ENCODE measurements around the gene GNAT3.

GNAT3 gene

GRCh38 chr7:80528689-80529088, 16.8 kb upstream of the GNAT3 start:
- Histone ChIP-seq H3K27ac (ENCODE audit: low read depth, low read length) (no peak overlapping the region), H3K27me3 (ENCODE audit: control insufficient read depth, insufficient read depth, low read length) (no peaks in the 10 kb centered on the region), H3K36me3 (ENCODE audit: control insufficient read depth, insufficient read depth, low read length) (no peaks in the 10 kb centered on the region), H3K4me3 (ENCODE audit: low read length) (no peak overlapping the region), H3K9ac (ENCODE audit: low read length) (no peak overlapping the region), H3K4me1 (ENCODE audit: control insufficient read depth, insufficient read depth, low read length) (no peaks in the 10 kb centered on the region)

- H3K27me3 ChIP-seq (ENCODE audit: control insufficient read depth, insufficient read depth, low read length), result no peaks in the 10 kb centered on the region
- H3K27ac ChIP-seq (ENCODE audit: low read depth, low read length), result no peak overlapping the region
These were observed 14.6 kb upstream of the GNAT3 start for GRCh38 chr7:80526472-80526871.

GRCh38 chr7:80524693-80525092, 12.8 kb upstream of the GNAT3 start:
- Histone ChIP-seq H3K4me3 (ENCODE audit: low read length) (no peak overlapping the region), H3K27me3 (ENCODE audit: control insufficient read depth, insufficient read depth, low read length) (no peaks in the 10 kb centered on the region), H3K4me1 (ENCODE audit: control insufficient read depth, insufficient read depth, low read length) (no peaks in the 10 kb centered on the region), H3K36me3 (ENCODE audit: control insufficient read depth, insufficient read depth, low read length) (no peaks in the 10 kb centered on the region), H3K27ac (ENCODE audit: low read depth, low read length) (no peak overlapping the region), H3K9ac (ENCODE audit: low read length) (no peak overlapping the region)

More at GRCh38 chr7:80526472-80526871, 14.6 kb upstream of the GNAT3 start:
- no peak overlapping the region for H3K9ac ChIP-seq (ENCODE audit: low read length)
- H3K4me3 ChIP-seq (ENCODE audit: low read length), result no peak overlapping the region
- no peaks in the 10 kb centered on the region for H3K36me3 ChIP-seq (ENCODE audit: control insufficient read depth, insufficient read depth, low read length)
- no peaks in the 10 kb centered on the region for H3K4me1 ChIP-seq (ENCODE audit: control insufficient read depth, insufficient read depth, low read length)

GRCh38 chr7:80521809-80522208, 9.9 kb upstream of the GNAT3 start:
- Histone ChIP-seq H3K9ac (ENCODE audit: low read length) (no peak overlapping the region), H3K4me1 (ENCODE audit: control insufficient read depth, insufficient read depth, low read length) (no peaks in the 10 kb centered on the region), H3K27me3 (ENCODE audit: control insufficient read depth, insufficient read depth, low read length) (no peaks in the 10 kb centered on the region), H3K36me3 (ENCODE audit: control insufficient read depth, insufficient read depth, low read length) (no peaks in the 10 kb centered on the region), H3K4me3 (ENCODE audit: low read length) (no peak overlapping the region), H3K27ac (ENCODE audit: low read depth, low read length) (no peak overlapping the region)

- Histone ChIP-seq H3K9ac (ENCODE audit: low read length) (no peak overlapping the region), H3K27me3 (ENCODE audit: control insufficient read depth, insufficient read depth, low read length) (no peaks in the 10 kb centered on the region), H3K4me3 (ENCODE audit: low read length) (no peak overlapping the region), H3K36me3 (ENCODE audit: control insufficient read depth, insufficient read depth, low read length) (no peaks in the 10 kb centered on the region), H3K4me1 (ENCODE audit: control insufficient read depth, insufficient read depth, low read length) (no peaks in the 10 kb centered on the region), H3K27ac (ENCODE audit: low read depth, low read length) (no peak overlapping the region)
These were observed 8.3 kb upstream of the GNAT3 start for GRCh38 chr7:80520199-80520598.

- Histone ChIP-seq H3K4me3 (ENCODE audit: low read length) (no peak overlapping the region), H3K36me3 (ENCODE audit: control insufficient read depth, insufficient read depth, low read length) (no peaks in the 10 kb centered on the region), H3K4me1 (ENCODE audit: control insufficient read depth, insufficient read depth, low read length) (no peaks in the 10 kb centered on the region), H3K27me3 (ENCODE audit: control insufficient read depth, insufficient read depth, low read length) (no peaks in the 10 kb centered on the region), H3K27ac (ENCODE audit: low read depth, low read length) (no peak overlapping the region), H3K9ac (ENCODE audit: low read length) (no peak overlapping the region)
These were observed 5.5 kb upstream of the GNAT3 start for GRCh38 chr7:80517282-80517747.

- Histone ChIP-seq H3K4me1 (ENCODE audit: control insufficient read depth, insufficient read depth, low read length) (no peaks in the 10 kb centered on the region), H3K36me3 (ENCODE audit: control insufficient read depth, insufficient read depth, low read length) (no peaks in the 10 kb centered on the region), H3K27me3 (ENCODE audit: control insufficient read depth, insufficient read depth, low read length) (no peaks in the 10 kb centered on the region), H3K4me3 (ENCODE audit: low read length) (no peak overlapping the region), H3K27ac (ENCODE audit: low read depth, low read length) (no peak overlapping the region), H3K9ac (ENCODE audit: low read length) (no peak overlapping the region)
These were observed 3.4 kb upstream of the GNAT3 start for GRCh38 chr7:80515298-80515697.

- Histone ChIP-seq H3K36me3 (ENCODE audit: control insufficient read depth, insufficient read depth, low read length) (no peaks in the 10 kb centered on the region), H3K9ac (ENCODE audit: low read length) (no peak overlapping the region), H3K27ac (ENCODE audit: low read depth, low read length) (no peak overlapping the region), H3K4me1 (ENCODE audit: control insufficient read depth, insufficient read depth, low read length) (no peaks in the 10 kb centered on the region), H3K27me3 (ENCODE audit: control insufficient read depth, insufficient read depth, low read length) (no peaks in the 10 kb centered on the region), H3K4me3 (ENCODE audit: low read length) (no peak overlapping the region)
These were observed 1.8 kb downstream of the GNAT3 start for GRCh38 chr7:80510021-80510420.

GRCh38 chr7:80508440-80508839, 3.4 kb downstream of the GNAT3 start:
- H3K27me3 ChIP-seq (ENCODE audit: control insufficient read depth, insufficient read depth, low read length), result no peaks in the 10 kb centered on the region
- H3K4me3 ChIP-seq (ENCODE audit: low read length), result no peak overlapping the region
- H3K4me1 ChIP-seq (ENCODE audit: control insufficient read depth, insufficient read depth, low read length), result no peaks in the 10 kb centered on the region
- no peak overlapping the region for H3K9ac ChIP-seq (ENCODE audit: low read length)
- H3K27ac ChIP-seq (ENCODE audit: low read depth, low read length), result no peak overlapping the region
- no peaks in the 10 kb centered on the region for H3K36me3 ChIP-seq (ENCODE audit: control insufficient read depth, insufficient read depth, low read length)

- Histone ChIP-seq H3K36me3 (ENCODE audit: control insufficient read depth, insufficient read depth, low read length) (no peaks in the 10 kb centered on the region), H3K9ac (ENCODE audit: low read length) (no peak overlapping the region), H3K4me1 (ENCODE audit: control insufficient read depth, insufficient read depth, low read length) (no peaks in the 10 kb centered on the region), H3K4me3 (ENCODE audit: low read length) (no peak overlapping the region), H3K27ac (ENCODE audit: low read depth, low read length) (no peak overlapping the region), H3K27me3 (ENCODE audit: control insufficient read depth, insufficient read depth, low read length) (no peaks in the 10 kb centered on the region)
These were observed 5.9 kb downstream of the GNAT3 start for GRCh38 chr7:80505900-80506500.

- Histone ChIP-seq H3K4me1 (ENCODE audit: control insufficient read depth, insufficient read depth, low read length) (no peaks in the 10 kb centered on the region), H3K36me3 (ENCODE audit: control insufficient read depth, insufficient read depth, low read length) (no peaks in the 10 kb centered on the region), H3K9ac (ENCODE audit: low read length) (no peak overlapping the region), H3K27ac (ENCODE audit: low read depth, low read length) (no peak overlapping the region), H3K4me3 (ENCODE audit: low read length) (no peak overlapping the region), H3K27me3 (ENCODE audit: control insufficient read depth, insufficient read depth, low read length) (no peaks in the 10 kb centered on the region)
These were observed 11.5 kb downstream of the GNAT3 start for GRCh38 chr7:80500325-80500724.

- no peaks in the 10 kb centered on the region for H3K4me1 ChIP-seq (ENCODE audit: control insufficient read depth, insufficient read depth, low read length)
- H3K27ac ChIP-seq (ENCODE audit: low read depth, low read length), result no peak overlapping the region
- no peak overlapping the region for H3K9ac ChIP-seq (ENCODE audit: low read length)
- no peak overlapping the region for H3K4me3 ChIP-seq (ENCODE audit: low read length)
- no peaks in the 10 kb centered on the region for H3K36me3 ChIP-seq (ENCODE audit: control insufficient read depth, insufficient read depth, low read length)
- no peaks in the 10 kb centered on the region for H3K27me3 ChIP-seq (ENCODE audit: control insufficient read depth, insufficient read depth, low read length)
These were observed 12.4 kb downstream of the GNAT3 start for GRCh38 chr7:80499350-80499953.

Measured in rectal smooth muscle tissue (tissue), 1 donor.